ENCODE results near the gene HMGN4. TPM values are rescaled to one million over a fixed set of nuclear protein-coding genes. Genes with fewer than 3 reads are reported as not detected.

Gene HMGN4
- total RNA-seq, 1 donor = 62.2 TPM

GRCh38 chr6:26588965-26589364, 50.8 kb downstream of the HMGN4 start:
- DNase-seq (ENCODE audit: insufficient read length, low spot score, missing footprints) = no peak
- no peaks in the 10 kb centered on the region for H4K20me1 ChIP-seq (ENCODE audit: insufficient read depth, low read length)
- H3K36me3 ChIP-seq (ENCODE audit: insufficient read depth, low read length) = no peaks in the 10 kb centered on the region
- H3K9me3 ChIP-seq (ENCODE audit: low read depth, low read length) = no peaks in the 10 kb centered on the region
- H3K4me3 ChIP-seq (ENCODE audit: insufficient read depth, low read length) = no peak overlapping the region
- H3K27ac ChIP-seq (ENCODE audit: low read depth, low read length) = no peak overlapping the region
- TF ChIP-seq, protein P1, sequence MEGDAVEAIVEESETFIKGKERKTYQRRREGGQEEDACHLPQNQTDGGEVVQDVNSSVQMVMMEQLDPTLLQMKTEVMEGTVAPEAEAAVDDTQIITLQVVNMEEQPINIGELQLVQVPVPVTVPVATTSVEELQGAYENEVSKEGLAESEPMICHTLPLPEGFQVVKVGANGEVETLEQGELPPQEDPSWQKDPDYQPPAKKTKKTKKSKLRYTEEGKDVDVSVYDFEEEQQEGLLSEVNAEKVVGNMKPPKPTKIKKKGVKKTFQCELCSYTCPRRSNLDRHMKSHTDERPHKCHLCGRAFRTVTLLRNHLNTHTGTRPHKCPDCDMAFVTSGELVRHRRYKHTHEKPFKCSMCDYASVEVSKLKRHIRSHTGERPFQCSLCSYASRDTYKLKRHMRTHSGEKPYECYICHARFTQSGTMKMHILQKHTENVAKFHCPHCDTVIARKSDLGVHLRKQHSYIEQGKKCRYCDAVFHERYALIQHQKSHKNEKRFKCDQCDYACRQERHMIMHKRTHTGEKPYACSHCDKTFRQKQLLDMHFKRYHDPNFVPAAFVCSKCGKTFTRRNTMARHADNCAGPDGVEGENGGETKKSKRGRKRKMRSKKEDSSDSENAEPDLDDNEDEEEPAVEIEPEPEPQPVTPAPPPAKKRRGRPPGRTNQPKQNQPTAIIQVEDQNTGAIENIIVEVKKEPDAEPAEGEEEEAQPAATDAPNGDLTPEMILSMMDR (IDR thresholded peaks at IDR 0.05; ENCODE audit: extremely low read depth, low read depth, low read length) = no peak
- H3K27me3 ChIP-seq (ENCODE audit: insufficient read depth, low read length) = peaks cover 21% of the 10 kb centered on the region
- no peak overlapping the region for H3K4me2 ChIP-seq (ENCODE audit: insufficient read depth, low read length)
- H3K79me2 ChIP-seq (ENCODE audit: insufficient read depth, low read length) = no peaks in the 10 kb centered on the region
- no peaks in the 10 kb centered on the region for H3K4me1 ChIP-seq (ENCODE audit: insufficient read depth, low read length)
- no peak overlapping the region for H2AFZ ChIP-seq (ENCODE audit: low read length)

GRCh38 chr6:26592649-26593048, 54.5 kb downstream of the HMGN4 start:
- no peak overlapping the region for H3K4me3 ChIP-seq (ENCODE audit: insufficient read depth, low read length)
- H3K36me3 ChIP-seq (ENCODE audit: insufficient read depth, low read length) = no peaks in the 10 kb centered on the region
- no peak for DNase-seq (ENCODE audit: insufficient read length, low spot score, missing footprints)
- no peak overlapping the region for H3K27ac ChIP-seq (ENCODE audit: low read depth, low read length)
- no peak overlapping the region for H2AFZ ChIP-seq (ENCODE audit: low read length)
- H3K27me3 ChIP-seq (ENCODE audit: insufficient read depth, low read length) = peaks cover 18% of the 10 kb centered on the region
- H3K79me2 ChIP-seq (ENCODE audit: insufficient read depth, low read length) = peaks cover 9% of the 10 kb centered on the region
- no peaks in the 10 kb centered on the region for H3K9me3 ChIP-seq (ENCODE audit: low read depth, low read length)
- H4K20me1 ChIP-seq (ENCODE audit: insufficient read depth, low read length) = peaks cover under 1% of the 10 kb centered on the region
- peaks cover 12% of the 10 kb centered on the region for H3K4me1 ChIP-seq (ENCODE audit: insufficient read depth, low read length)
- TF ChIP-seq, protein P1 (IDR thresholded peaks at IDR 0.05; ENCODE audit: extremely low read depth, low read depth, low read length) = no peak
- H3K4me2 ChIP-seq (ENCODE audit: insufficient read depth, low read length) = no peak overlapping the region

DNA sequence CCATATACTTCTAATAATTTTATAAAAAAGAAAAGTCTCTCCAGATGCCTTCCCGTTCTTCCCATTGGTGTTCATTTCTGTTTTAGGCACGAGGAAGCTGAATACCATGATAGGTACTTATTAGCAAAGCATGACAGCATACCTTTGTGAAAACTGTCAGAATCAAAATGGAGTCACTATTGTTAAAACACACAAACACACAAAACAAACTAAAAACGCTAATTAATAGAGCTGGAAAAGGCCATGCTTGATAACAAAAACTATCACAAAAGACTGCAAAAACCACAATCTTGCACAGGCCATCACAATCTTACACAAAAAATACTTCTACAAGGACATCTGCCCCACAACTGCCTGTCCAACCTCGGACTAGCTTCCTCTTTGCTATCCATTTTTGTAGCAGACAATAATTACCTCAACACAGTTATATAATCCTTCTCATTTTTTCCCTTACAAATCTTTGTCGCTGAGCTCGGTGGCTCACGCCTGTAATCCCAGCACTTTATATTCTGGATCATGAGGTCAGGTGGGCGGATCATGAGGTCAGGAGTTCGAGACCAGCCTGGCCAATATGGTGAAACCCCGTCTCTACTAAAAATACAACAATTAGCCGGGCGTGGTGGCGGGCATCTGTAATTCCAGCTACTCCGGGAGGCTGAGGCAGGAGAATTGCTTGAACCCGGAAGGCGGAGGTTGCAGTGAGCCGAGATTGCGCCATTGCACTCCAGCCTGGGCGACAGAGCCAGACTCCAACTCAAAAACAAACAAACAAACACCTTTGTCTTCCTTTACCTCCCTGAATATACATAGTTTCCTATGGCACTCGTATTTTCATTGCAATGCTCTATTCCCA, 55.3 kb downstream of the HMGN4 start:
- Histone ChIP-seq H3K4me3 (ENCODE audit: insufficient read depth, low read length) (no peak overlapping the region), H4K20me1 (ENCODE audit: insufficient read depth, low read length) (peaks cover 3% of the 10 kb centered on the region), H3K27me3 (ENCODE audit: insufficient read depth, low read length) (peaks cover 18% of the 10 kb centered on the region), H2AFZ (ENCODE audit: low read length) (peak overlapping the region; percentile 7), H3K4me1 (ENCODE audit: insufficient read depth, low read length) (peaks cover 15% of the 10 kb centered on the region), H3K27ac (ENCODE audit: low read depth, low read length) (no peak overlapping the region), H3K4me2 (ENCODE audit: insufficient read depth, low read length) (peak overlapping the region; percentile 95), H3K36me3 (ENCODE audit: insufficient read depth, low read length) (peaks cover 4% of the 10 kb centered on the region), H3K9me3 (ENCODE audit: low read depth, low read length) (no peaks in the 10 kb centered on the region), H3K79me2 (ENCODE audit: insufficient read depth, low read length) (peaks cover 18% of the 10 kb centered on the region)
- DNase-seq (ENCODE audit: insufficient read length, low spot score, missing footprints) = no peak
- TF ChIP-seq, protein P1 (IDR thresholded peaks at IDR 0.05; ENCODE audit: extremely low read depth, low read depth, low read length) = no peak

DNA sequence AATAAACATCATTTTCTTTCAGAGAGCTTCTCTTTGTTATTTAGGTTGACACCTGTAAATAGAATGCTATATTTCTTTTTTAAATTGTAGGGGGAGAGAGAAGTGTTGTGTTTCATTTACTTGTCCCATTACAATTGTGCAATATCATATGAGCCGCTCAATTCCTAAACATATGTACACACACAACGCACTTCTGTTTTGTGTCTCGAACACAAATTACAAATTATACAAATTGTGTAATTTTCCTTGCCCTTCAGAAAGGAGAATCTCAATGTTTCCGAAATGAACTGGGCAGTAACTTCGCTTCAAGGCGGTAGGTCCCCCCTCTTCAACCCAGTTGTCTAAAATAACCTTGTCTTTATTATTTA, 55.9 kb downstream of the HMGN4 start:
- no peak for DNase-seq (ENCODE audit: insufficient read length, low spot score, missing footprints)
- Histone ChIP-seq H3K36me3 (ENCODE audit: insufficient read depth, low read length) (peaks cover 10% of the 10 kb centered on the region), H3K4me3 (ENCODE audit: insufficient read depth, low read length) (peak overlapping the region; percentile 22), H3K4me1 (ENCODE audit: insufficient read depth, low read length) (peaks cover 15% of the 10 kb centered on the region), H3K27me3 (ENCODE audit: insufficient read depth, low read length) (peaks cover 18% of the 10 kb centered on the region), H3K79me2 (ENCODE audit: insufficient read depth, low read length) (peaks cover 21% of the 10 kb centered on the region), H3K27ac (ENCODE audit: low read depth, low read length) (no peak overlapping the region), H3K4me2 (ENCODE audit: insufficient read depth, low read length) (peak overlapping the region; percentile 95), H3K9me3 (ENCODE audit: low read depth, low read length) (no peaks in the 10 kb centered on the region), H2AFZ (ENCODE audit: low read length) (no peak overlapping the region), H4K20me1 (ENCODE audit: insufficient read depth, low read length) (peaks cover 3% of the 10 kb centered on the region)
- TF ChIP-seq, protein P1 (IDR thresholded peaks at IDR 0.05; ENCODE audit: extremely low read depth, low read depth, low read length) = no peak

Measured in osteoblast (primary cell).